Neural crest cell (in vitro differentiated cells): ENCODE results near the gene EFCAB8. TPM values are rescaled to one million over a fixed set of nuclear protein-coding genes. Genes with fewer than 3 reads are reported as not detected.

Source experiments
- DNase-seq: peaks from one replicate; pipeline ENCODE4 v3.0.0; 2021; ENCODE audit warnings: low read depth, mixed read lengths, low spot score
- H3K27ac Mint-ChIP-seq: one replicate; pipeline ENCODE4 v1.8.0; 2021; ENCODE audit warnings: mild to moderate bottlenecking, mixed read lengths; ENCODE audit not compliant: unreplicated experiment
- H3K27me3 Mint-ChIP-seq: 2 replicates; pipeline ENCODE4 v1.8.0; 2021; ENCODE audit warnings: low read depth, mild to moderate bottlenecking, mixed read lengths
- H3K36me3 Mint-ChIP-seq: 2 replicates; pipeline ENCODE4 v1.8.0; 2021; ENCODE audit warnings: low read depth, mild to moderate bottlenecking, mixed read lengths
- H3K4me1 Mint-ChIP-seq: 2 replicates; pipeline ENCODE4 v1.8.0; 2021; ENCODE audit warnings: mixed read lengths
- H3K4me3 Mint-ChIP-seq: one replicate; pipeline ENCODE4 v1.8.0; 2021; ENCODE audit warnings: mild to moderate bottlenecking, mixed read lengths
- H3K9me3 Mint-ChIP-seq: 2 replicates; pipeline ENCODE4 v1.8.0; 2021; ENCODE audit warnings: mixed read lengths
- CTCF ChIP-seq: fragments of 200-600 bp; sonication (generic); conservative IDR thresholded peaks from 2 replicates; pipeline ENCODE4 v1.5.0; 2021; ENCODE audit warnings: antibody characterized with exemption, mild to moderate bottlenecking
- total RNA-seq: library from RNA; stranded (reverse); gene quantifications from 2 replicates; pipeline ENCODE4 v1.2.1, GENCODE V29; 2021

EFCAB8 gene
- total RNA-seq, 1 donor from 2014 or later = 0.26 TPM

- no peak overlapping the region for H3K4me3 Mint-ChIP-seq
- no peak for DNase-seq
- H3K36me3 Mint-ChIP-seq = no peaks in the 10 kb centered on the region
- H3K27ac Mint-ChIP-seq = peak overlapping the region; percentile 59
- H3K27me3 Mint-ChIP-seq = no peaks in the 10 kb centered on the region
- H3K4me1 Mint-ChIP-seq = peaks cover 24% of the 10 kb centered on the region
- TF ChIP-seq CTCF = no peak
- H3K9me3 Mint-ChIP-seq = peaks cover 3% of the 10 kb centered on the region
These were observed 149.9 kb downstream of the EFCAB8 start for GRCh38 chr20:33008336-33009213.

GRCh38 chr20:33009214-33010132, 150.8 kb downstream of the EFCAB8 start:
- Mint-ChIP-seq H3K27ac (peak overlapping the region; percentile 77), H3K4me1 (peaks cover 24% of the 10 kb centered on the region), H3K36me3 (no peaks in the 10 kb centered on the region), H3K9me3 (peaks cover 3% of the 10 kb centered on the region), H3K27me3 (no peaks in the 10 kb centered on the region), H3K4me3 (no peak overlapping the region)
- TF ChIP-seq CTCF = no peak
- DNase-seq = peak; percentile 29

GRCh38 chr20:33010133-33010504, 151.4 kb downstream of the EFCAB8 start:
- Mint-ChIP-seq H3K4me1 (peaks cover 24% of the 10 kb centered on the region), H3K27me3 (no peaks in the 10 kb centered on the region), H3K4me3 (no peak overlapping the region), H3K9me3 (peaks cover 3% of the 10 kb centered on the region), H3K27ac (no peak overlapping the region), H3K36me3 (no peaks in the 10 kb centered on the region)
- TF ChIP-seq CTCF = no peak
- no peak for DNase-seq

- no peak overlapping the region for H3K27ac Mint-ChIP-seq
- no peaks in the 10 kb centered on the region for H3K36me3 Mint-ChIP-seq
- DNase-seq = no peak
- H3K27me3 Mint-ChIP-seq = peaks cover 2% of the 10 kb centered on the region
- H3K4me3 Mint-ChIP-seq = no peak overlapping the region
- H3K9me3 Mint-ChIP-seq = no peaks in the 10 kb centered on the region
- TF ChIP-seq CTCF = no peak
- peaks cover 24% of the 10 kb centered on the region for H3K4me1 Mint-ChIP-seq
These were observed 152.1 kb downstream of the EFCAB8 start for GRCh38 chr20:33010674-33011449.

Other genes starting within 250 kb of the EFCAB8 start
- gene C20orf203, start 185.0 kb upstream of the EFCAB8 start, total RNA-seq = 0.26 TPM in 1 of 2 replicates, not detected in the other
- 60.4 and 65.3 TPM in 2 replicates for gene COMMD7, start 115.5 kb upstream of the EFCAB8 start, total RNA-seq
- 57.3 and 58.0 TPM in 2 replicates for gene DNMT3B, start 96.5 kb upstream of the EFCAB8 start, total RNA-seq
- gene MAPRE1, start 39.0 kb upstream of the EFCAB8 start, total RNA-seq = 291 and 304 TPM in 2 replicates
- not detected in 2 replicates for gene SUN5, start 145.5 kb downstream of the EFCAB8 start, total RNA-seq
- gene BPIFB2, start 148.8 kb downstream of the EFCAB8 start, total RNA-seq = not detected in 2 replicates
- not detected in 2 replicates for gene BPIFB6, start 172.7 kb downstream of the EFCAB8 start, total RNA-seq
- not detected in 2 replicates for gene BPIFB3, start 195.0 kb downstream of the EFCAB8 start, total RNA-seq
- gene BPIFB4, start 220.7 kb downstream of the EFCAB8 start, total RNA-seq = not detected in 2 replicates